VCaP (cell line): ENCODE data around the gene FOXP4.

Experiments used
- H3K27ac ChIP-seq: fragments of 450-650 bp; 2 replicates; pipeline ENCODE4 v1.5.1; 2017
- TF ChIP-seq, protein P1 (sequence below): fragments of 450-650 bp; conservative IDR thresholded peaks from 2 replicates; pipeline ENCODE4 v1.5.1; 2017; ENCODE audit warnings: mild to moderate bottlenecking, moderate library complexity

FOXP4 gene

DNA sequence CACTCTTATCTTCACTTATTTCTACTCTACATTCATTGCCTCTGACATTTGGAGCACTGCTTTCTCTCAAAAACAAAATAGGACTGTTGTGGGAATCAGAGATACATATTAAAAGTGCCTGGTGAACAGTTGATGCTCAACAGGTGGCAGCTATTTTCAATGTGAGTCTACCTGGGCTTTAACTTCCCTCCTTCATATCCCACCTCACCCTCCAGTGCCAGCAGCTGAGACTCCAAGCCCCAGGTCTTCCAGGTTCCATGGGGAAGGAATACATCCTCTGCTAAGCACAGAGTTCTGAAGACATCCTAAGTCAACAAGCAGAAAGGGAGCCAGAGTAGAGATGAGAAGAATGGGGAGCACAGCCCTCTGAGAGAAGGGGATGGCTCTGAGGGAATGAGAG lies 7.0 kb upstream of the FOXP4 start:
- H3K27ac ChIP-seq: no peak overlapping the region; the same call in 1 of the 2 replicates
- TF ChIP-seq, protein P1, sequence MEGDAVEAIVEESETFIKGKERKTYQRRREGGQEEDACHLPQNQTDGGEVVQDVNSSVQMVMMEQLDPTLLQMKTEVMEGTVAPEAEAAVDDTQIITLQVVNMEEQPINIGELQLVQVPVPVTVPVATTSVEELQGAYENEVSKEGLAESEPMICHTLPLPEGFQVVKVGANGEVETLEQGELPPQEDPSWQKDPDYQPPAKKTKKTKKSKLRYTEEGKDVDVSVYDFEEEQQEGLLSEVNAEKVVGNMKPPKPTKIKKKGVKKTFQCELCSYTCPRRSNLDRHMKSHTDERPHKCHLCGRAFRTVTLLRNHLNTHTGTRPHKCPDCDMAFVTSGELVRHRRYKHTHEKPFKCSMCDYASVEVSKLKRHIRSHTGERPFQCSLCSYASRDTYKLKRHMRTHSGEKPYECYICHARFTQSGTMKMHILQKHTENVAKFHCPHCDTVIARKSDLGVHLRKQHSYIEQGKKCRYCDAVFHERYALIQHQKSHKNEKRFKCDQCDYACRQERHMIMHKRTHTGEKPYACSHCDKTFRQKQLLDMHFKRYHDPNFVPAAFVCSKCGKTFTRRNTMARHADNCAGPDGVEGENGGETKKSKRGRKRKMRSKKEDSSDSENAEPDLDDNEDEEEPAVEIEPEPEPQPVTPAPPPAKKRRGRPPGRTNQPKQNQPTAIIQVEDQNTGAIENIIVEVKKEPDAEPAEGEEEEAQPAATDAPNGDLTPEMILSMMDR: no peak

DNA sequence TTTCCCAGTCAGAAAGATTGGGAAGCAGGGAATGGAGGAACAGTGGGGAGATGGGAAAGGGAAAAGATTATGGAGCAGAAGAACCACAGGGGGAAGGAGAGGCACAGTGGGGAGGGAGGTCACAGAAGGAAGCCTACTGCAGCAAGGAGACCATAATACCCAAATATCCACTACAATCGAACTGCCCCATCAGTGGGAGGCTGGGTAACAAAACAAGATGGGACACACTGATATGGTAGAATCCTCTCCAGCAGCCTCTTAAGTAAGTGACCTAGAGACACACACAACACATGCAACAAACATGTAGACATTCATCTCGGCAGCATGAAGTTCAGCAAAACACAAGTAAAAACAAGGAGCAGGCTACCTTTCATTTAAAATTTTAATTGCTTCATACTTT lies 4.8 kb upstream of the FOXP4 start:
- no peak overlapping the region for H3K27ac ChIP-seq
- TF ChIP-seq, protein P1: no peak

DNA sequence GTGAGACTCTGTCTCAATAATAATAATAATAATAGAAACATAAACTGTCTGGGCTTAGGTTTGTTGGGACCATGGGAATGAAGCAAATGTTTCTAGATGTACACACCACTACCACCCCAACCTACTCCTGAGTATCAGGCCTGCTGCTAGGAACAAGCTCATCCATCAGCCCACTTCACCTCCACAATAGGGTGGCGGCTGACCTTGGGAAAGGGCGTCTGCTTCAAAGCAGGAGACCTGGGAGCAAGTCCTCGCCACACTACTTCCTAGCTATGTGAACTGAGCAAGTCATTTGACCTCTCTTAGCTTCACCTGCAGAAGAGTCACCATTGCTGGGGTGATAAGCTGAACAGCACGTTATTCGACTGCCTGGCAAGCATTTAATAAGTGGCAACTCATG lies 3.1 kb upstream of the FOXP4 start:
- TF ChIP-seq, protein P1: no peak
- H3K27ac ChIP-seq: no peak overlapping the region

DNA sequence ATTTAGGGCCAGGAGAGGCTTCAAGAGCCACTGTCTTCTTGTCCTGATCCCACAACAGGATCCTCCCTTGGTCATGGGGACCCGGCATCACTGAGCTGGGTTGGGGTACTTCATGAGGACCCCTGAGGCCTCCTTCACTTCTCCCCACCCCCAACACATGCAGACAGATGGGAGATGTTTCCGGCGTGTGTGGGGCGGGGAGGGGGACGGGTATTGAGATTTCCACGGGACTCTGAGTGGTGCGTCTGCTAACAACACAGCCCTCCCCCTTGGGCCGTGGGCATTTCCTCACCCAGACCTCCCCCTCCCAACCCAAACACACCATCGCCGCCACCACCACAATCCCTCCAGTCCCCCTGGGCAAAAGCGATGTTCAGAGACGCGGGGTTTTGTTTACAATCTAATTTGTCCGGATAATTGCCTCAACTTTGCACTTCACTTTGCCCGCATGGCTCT lies 906 bp upstream of the FOXP4 start:
- peak overlapping the region; percentile 91 for H3K27ac ChIP-seq
- TF ChIP-seq, protein P1: no peak

DNA sequence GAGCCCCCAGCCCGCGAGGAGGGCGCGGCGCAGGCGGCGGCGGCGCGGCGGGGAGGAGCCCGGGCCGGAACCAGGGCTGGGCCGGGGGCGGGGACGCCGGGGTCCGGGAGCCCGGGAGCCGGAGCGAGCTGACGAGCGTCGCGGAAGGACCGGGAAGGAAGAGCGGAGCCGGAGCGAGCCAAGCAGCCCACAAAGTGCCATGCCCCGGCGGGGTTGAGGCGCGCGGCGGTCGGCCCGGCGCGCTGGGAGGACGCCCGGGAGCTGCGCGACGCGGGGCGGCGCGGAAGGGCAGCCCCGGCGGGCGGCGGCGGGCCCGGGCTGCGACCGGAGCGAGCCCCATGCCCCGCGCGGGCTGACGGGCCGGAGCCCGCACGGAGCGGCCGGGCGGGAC lies 289 bp downstream of the FOXP4 start:
- H3K27ac ChIP-seq: peak overlapping the region; percentile 91
- TF ChIP-seq, protein P1: no peak

DNA sequence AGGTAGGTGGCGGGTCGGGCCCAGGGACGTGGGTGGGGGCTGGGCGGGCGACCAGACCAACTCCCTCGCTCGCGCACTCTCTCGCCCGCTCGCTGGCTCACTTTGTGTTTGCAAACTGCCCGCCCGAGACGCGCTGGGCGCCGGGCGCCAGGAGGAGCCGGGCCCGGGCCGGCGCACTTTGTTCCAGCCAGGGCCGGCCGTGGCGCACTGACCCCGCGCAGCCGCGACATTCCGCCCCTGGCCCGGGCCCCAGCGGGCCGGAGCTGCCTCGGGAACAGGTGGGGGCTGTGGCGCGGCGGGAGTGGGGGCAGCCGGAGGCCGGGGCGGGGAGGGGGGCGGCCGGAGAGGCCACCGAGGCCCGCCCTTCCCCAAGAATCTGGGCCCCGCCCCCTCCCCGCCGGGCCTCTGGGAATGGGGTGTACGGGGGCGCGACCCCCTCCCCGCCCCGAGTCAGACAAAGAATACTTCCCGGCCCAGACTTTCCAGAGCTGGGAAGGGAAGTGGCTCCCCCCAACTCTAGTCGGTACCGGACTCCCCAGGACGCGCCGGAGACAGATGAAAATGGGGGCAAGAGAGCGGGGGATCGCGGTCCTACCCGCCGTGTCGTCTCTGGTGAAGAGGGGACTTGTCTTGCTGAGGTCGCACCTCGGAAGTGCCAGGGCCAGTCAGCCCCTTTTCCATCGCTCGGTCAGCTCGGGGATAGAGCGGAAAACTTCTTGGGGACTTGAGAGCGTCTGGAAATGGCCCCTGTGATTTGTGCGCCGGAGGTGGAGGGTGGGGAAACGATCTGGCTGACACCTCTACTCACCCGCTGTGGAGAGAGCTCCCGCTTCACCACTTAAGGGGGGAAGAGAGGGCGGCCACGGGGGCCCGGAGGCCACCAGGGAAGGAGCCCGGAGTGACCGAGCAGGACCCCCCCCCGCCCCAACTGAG lies 951 bp downstream of the FOXP4 start:
- peak overlapping the region; percentile 91 for H3K27ac ChIP-seq
- TF ChIP-seq, protein P1: no peak

DNA sequence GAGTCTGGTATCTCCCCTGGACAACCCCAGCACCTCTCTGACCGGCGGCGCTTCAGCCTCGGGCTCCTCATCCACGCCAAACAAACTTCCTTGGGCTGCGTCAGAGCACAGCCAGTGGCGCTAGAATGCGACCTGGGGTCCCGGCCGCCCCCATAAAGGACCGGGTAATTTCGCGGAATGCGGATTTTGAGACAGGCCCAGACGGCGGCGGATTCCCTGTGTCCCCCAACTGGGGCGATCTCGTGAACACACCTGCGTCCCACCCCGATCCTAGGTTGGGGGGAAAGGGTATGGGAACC lies 1.6 kb downstream of the FOXP4 start:
- H3K27ac ChIP-seq: peak overlapping the region; percentile 91; the same call in 1 of the 2 replicates

More for the DNA sequence above, 1.6 kb downstream of the FOXP4 start:
- TF ChIP-seq, protein P1: no peak
